K562 (cell line): Measurements from ENCODE around the gene SLC7A1. TPM values are rescaled to one million over a fixed set of nuclear protein-coding genes. Genes with fewer than 3 reads are reported as not detected.

Source experiments
- ILK ChIP-seq: fragments of 450-650 bp; IDR thresholded peaks from 2 replicates; pipeline ENCODE4 v1.6.1; 2016; ENCODE audit warnings: missing genetic modification characterization, low read depth, mild to moderate bottlenecking, missing compliant biosample characterization, moderate library complexity, borderline replicate concordance
- MEIS2 ChIP-seq: fragments of 450-650 bp; IDR thresholded peaks from 2 replicates; pipeline ENCODE4 v1.6.1; 2014; ENCODE audit warnings: mild to moderate bottlenecking; ENCODE audit not compliant: partially characterized antibody
- MTA3 ChIP-seq: fragments of 450-650 bp; formaldehyde crosslinking; IDR thresholded peaks from 2 replicates; pipeline ENCODE4 v1.6.1; 2017; ENCODE audit warnings: mild to moderate bottlenecking, borderline replicate concordance
- MYNN ChIP-seq, 2 experiments: sonication (generic); formaldehyde crosslinking in 1 of 2; IDR thresholded peaks; 2 replicates each; pipeline versions ENCODE4 v1.5.0 to v1.6.1; 2016 to 2020; ENCODE audit warnings: antibody characterized with exemption in 1 of 2, missing genetic modification reagents in 1 of 2
- NONO ChIP-seq, 2 experiments: fragments of 200-400 bp in 1 of 2; fragments of 450-650 bp in 1 of 2; formaldehyde crosslinking in 1 of 2; IDR thresholded peaks; 2 replicates each; pipeline ENCODE4 v1.6.1; 2017; ENCODE audit warnings: low read depth in 2 of 2, mild to moderate bottlenecking in 2 of 2, moderate library complexity in 2 of 2, low read length in 1 of 2
- SMARCE1 ChIP-seq: fragments of 450-650 bp; IDR thresholded peaks from 2 replicates; pipeline ENCODE4 v1.7.1; 2016; ENCODE audit warnings: mild to moderate bottlenecking
- polyA plus RNA-seq, 8 experiments: library from polyadenylated mRNA; depleted of rRNA in 4 of 8; stranded (reverse) in 5 of 8; unstranded in 3 of 8; fragments of >200 nt; fragmentation: Nextera tagmentation in 2 of 8; fragmentation: Illumina TruSeq in 1 of 8; extraction: Ambion mirVana in 2 of 8; extraction: Trizol in 1 of 8; gene quantifications; 2 replicates each; pipeline versions ENCODE4 v1.2.1 to v1.2.3, GENCODE V29; 2011 to 2014; ENCODE audit warnings: inconsistent platforms in 1 of 8, missing spikeins in 1 of 8
- total RNA-seq, 7 experiments: library from RNA; depleted of rRNA in 6 of 7; stranded (reverse); fragments of >200 nt in 6 of 7; fragmentation: Illumina TruSeq in 2 of 7; extraction: Trizol in 2 of 7; gene quantifications; 2 replicates each; pipeline versions ENCODE4 v1.2.1 to v1.2.3, GENCODE V29; 2011 to 2021; ENCODE audit warnings: low replicate concordance in 1 of 7
- TF ChIP-seq, protein P1 (sequence below): sonication (generic); formaldehyde crosslinking; IDR thresholded peaks from 2 replicates; pipeline ENCODE4 v1.8.0; 2022; ENCODE audit warnings: mild to moderate bottlenecking, missing genetic modification reagents
- TF ChIP-seq, protein P2 (sequence below): sonication (generic); formaldehyde crosslinking; IDR thresholded peaks from 2 replicates; pipeline ENCODE4 v1.8.1; 2023; ENCODE audit warnings: mild to moderate bottlenecking, missing genetic modification reagents
- TF ChIP-seq, protein P3 (sequence below): sonication (generic); IDR thresholded peaks from 2 replicates; pipeline ENCODE4 v1.6.1; 2016
- TF ChIP-seq, protein P4 (sequence below): sonication (generic); formaldehyde crosslinking; IDR thresholded peaks from 2 replicates; pipeline ENCODE4 v1.8.0; 2022; ENCODE audit warnings: missing genetic modification reagents, mild to moderate bottlenecking, moderate library complexity, borderline replicate concordance

SLC7A1 gene
- total and polyA plus RNA-seq, 9 of the 15 experiments (the other 6 are each of a cell fraction or from before 2014, with no cell fraction given): 3.3 to 69.7 (median 10.8) TPM

DNA sequence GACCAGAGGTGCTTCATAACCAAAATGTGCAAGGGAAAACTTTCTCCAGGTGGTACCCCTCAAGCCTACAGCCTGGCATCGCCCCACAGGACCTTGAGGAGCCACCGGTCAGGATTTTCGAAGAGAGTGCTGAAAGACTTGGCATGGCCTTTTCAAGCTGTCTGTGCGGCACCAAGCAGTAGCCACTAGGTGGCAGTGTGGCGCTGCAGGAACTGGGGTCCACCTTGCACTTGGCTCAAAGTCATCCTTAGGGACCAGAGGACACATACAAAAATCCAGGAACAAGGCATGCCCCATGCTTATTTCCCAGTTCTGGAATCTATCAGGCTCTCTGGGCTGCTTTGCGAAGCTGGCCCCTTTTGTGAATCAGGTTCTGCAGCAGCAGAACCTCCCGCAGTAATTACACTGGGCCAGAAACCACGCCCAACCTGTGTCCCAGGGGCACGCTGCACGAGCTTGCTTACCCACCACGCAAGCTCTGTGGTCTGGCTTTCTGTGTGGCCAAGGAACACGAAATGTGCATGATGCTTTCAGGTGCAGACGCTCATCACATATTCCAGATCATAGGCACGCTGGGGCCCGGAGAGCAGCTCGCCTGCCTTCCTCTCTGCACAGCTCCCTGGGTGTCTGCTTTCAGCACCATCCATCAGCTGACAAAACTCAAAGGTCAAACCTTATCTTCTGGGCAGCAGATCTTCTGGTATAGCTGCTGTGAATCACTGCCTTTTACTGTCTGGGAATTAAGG, 87.2 kb downstream of the SLC7A1 start (continued):
- TF ChIP-seq, protein P1, sequence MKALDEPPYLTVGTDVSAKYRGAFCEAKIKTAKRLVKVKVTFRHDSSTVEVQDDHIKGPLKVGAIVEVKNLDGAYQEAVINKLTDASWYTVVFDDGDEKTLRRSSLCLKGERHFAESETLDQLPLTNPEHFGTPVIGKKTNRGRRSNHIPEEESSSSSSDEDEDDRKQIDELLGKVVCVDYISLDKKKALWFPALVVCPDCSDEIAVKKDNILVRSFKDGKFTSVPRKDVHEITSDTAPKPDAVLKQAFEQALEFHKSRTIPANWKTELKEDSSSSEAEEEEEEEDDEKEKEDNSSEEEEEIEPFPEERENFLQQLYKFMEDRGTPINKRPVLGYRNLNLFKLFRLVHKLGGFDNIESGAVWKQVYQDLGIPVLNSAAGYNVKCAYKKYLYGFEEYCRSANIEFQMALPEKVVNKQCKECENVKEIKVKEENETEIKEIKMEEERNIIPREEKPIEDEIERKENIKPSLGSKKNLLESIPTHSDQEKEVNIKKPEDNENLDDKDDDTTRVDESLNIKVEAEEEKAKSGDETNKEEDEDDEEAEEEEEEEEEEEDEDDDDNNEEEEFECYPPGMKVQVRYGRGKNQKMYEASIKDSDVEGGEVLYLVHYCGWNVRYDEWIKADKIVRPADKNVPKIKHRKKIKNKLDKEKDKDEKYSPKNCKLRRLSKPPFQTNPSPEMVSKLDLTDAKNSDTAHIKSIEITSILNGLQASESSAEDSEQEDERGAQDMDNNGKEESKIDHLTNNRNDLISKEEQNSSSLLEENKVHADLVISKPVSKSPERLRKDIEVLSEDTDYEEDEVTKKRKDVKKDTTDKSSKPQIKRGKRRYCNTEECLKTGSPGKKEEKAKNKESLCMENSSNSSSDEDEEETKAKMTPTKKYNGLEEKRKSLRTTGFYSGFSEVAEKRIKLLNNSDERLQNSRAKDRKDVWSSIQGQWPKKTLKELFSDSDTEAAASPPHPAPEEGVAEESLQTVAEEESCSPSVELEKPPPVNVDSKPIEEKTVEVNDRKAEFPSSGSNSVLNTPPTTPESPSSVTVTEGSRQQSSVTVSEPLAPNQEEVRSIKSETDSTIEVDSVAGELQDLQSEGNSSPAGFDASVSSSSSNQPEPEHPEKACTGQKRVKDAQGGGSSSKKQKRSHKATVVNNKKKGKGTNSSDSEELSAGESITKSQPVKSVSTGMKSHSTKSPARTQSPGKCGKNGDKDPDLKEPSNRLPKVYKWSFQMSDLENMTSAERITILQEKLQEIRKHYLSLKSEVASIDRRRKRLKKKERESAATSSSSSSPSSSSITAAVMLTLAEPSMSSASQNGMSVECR (CRISPR knock-in tag): no peak
- TF ChIP-seq, protein P2, sequence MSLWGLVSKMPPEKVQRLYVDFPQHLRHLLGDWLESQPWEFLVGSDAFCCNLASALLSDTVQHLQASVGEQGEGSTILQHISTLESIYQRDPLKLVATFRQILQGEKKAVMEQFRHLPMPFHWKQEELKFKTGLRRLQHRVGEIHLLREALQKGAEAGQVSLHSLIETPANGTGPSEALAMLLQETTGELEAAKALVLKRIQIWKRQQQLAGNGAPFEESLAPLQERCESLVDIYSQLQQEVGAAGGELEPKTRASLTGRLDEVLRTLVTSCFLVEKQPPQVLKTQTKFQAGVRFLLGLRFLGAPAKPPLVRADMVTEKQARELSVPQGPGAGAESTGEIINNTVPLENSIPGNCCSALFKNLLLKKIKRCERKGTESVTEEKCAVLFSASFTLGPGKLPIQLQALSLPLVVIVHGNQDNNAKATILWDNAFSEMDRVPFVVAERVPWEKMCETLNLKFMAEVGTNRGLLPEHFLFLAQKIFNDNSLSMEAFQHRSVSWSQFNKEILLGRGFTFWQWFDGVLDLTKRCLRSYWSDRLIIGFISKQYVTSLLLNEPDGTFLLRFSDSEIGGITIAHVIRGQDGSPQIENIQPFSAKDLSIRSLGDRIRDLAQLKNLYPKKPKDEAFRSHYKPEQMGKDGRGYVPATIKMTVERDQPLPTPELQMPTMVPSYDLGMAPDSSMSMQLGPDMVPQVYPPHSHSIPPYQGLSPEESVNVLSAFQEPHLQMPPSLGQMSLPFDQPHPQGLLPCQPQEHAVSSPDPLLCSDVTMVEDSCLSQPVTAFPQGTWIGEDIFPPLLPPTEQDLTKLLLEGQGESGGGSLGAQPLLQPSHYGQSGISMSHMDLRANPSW: no peak
- TF ChIP-seq, protein P3, sequence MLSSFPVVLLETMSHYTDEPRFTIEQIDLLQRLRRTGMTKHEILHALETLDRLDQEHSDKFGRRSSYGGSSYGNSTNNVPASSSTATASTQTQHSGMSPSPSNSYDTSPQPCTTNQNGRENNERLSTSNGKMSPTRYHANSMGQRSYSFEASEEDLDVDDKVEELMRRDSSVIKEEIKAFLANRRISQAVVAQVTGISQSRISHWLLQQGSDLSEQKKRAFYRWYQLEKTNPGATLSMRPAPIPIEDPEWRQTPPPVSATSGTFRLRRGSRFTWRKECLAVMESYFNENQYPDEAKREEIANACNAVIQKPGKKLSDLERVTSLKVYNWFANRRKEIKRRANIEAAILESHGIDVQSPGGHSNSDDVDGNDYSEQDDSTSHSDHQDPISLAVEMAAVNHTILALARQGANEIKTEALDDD: no peak
- TF ChIP-seq ILK (no peak), MTA3 (no peak), SMARCE1 (no peak), NONO (IDR thresholded peaks at IDR 0.05; ENCODE audit: low read depth in 2 of 2, low read length in 1 of 2) (no peak), MYNN (IDR thresholded peaks at IDR 0.05) (no peak; the same call in 1 of the 2 replicates), MYNN (CRISPR knock-in tag; IDR thresholded peaks at IDR 0.05) (no peak), MEIS2 (peak; percentile 78)
- TF ChIP-seq, protein P4, sequence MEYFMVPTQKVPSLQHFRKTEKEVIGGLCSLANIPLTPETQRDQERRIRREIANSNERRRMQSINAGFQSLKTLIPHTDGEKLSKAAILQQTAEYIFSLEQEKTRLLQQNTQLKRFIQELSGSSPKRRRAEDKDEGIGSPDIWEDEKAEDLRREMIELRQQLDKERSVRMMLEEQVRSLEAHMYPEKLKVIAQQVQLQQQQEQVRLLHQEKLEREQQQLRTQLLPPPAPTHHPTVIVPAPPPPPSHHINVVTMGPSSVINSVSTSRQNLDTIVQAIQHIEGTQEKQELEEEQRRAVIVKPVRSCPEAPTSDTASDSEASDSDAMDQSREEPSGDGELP (CRISPR knock-in tag): peak; percentile 95
